Fibroblast of skin of left quadriceps (primary cell): ENCODE measurements around the gene ERC2.

Experiments used
- DNase-seq, 2 experiments: peaks; one replicate each; pipeline ENCODE4 v3.0.0-alpha.2; 2013; ENCODE audit warnings: low read depth in 2 of 2

ERC2 gene

DNA sequence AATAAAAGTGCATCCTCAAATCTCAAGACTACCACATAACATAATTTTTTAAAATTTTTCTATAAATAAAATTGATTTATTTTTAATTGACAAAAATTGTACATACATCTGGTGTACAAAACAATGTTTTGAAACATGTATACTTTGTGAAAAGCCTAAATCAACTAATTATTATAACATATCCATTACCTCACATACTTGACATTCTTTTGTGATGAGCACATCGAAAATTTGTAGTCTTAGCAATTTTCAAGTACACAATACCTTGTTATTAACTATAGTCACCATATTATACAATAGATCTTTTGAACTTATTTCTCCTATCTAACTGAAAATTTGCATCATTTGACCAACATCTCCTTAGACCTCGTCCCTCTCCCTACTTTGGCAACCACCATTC, 973.3 kb downstream of the ERC2 start:
- DNase-seq, result no peak

DNA sequence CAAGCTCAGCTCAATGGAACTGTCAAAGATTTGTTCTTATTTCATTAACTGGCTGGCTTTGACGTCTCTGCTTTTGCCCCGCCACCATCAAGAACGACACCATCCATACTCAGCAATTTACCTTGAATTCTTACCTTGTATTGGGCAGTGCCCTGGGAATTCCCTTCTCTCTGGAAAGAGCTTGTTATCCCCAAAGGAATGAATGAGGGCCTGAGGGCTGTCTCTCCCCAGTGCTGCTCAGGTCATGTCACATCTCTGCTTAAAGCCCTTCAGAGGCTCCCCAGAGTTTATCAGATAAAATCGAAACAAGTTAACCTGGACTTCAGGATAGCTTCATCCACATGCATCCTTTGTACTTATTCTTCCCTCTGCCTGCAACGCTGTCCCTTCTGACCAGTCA, 975.3 kb downstream of the ERC2 start:
- DNase-seq, result no peak

DNA sequence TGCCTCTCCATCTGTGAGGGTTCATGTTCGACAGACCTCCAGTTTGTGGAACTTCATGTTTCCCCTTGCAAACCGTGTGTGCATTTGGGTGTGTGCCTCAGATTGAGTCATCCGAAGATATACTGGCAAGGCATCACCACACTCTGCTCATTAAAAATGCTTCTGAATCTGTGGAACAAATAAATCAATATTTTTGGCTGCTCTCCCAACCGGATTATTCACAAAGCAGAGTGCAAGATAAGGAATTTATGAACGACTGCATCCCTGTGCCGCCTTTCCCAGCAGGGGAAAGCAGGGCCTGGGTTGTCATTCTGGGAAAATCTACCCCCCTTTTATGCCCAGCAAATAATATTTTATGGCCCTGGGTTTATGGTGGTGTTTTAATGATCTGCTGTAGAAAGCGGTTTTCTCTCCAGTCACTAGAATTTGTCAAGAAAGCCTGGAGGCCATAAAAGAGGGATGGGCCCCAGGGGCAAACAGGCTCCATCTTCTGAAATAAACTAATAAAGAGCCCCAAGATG, 976.9 kb downstream of the ERC2 start:
- DNase-seq, result peak; percentile 99

DNA sequence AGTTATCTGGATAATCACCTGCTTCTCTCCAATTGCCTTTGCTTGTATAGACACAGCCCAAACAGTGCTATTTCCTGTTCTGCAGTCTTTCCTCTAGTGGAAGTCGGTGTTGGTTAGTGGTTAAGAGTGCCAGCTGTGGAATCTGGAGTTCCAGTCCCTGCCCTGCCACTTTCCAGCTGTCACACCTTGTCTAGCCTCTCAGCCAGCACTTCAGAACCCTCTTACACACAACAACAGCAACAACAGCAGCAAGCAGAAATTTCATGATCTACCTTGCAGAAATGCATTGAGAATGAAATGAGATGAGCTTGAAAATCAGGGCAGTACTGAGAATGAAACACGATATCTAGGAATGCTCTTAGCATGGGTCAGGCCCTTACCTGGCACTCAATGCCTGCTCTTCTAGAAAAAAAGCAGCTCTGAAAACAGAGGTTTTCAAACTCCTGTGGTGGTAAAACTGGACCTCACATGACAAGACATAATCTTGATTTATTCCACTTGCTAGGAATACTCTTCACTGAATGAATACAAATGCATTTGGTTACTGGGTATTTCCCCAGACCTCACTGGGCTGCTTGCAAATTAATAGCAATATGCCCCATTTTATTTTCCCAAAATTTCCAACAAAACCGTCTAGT, 977.9 kb downstream of the ERC2 start:
- DNase-seq, result no peak

DNA sequence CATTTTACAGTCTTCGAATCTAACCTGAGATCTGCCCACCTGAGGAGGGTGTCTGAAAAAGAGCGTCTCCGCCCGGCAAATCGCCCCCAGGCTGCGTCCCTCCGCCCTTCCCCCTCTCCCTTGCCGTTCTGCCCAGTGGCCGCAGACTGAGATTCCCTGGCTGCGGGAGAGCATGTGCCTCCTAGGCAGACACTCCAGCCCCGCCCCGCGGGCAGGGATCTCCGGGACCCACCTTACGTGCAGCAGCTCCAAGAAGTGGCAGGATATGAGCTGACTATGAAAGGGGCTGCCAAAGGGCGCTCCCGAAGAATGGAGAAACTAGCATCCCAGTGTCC, 978.5 kb downstream of the ERC2 start:
- no peak for DNase-seq

DNA sequence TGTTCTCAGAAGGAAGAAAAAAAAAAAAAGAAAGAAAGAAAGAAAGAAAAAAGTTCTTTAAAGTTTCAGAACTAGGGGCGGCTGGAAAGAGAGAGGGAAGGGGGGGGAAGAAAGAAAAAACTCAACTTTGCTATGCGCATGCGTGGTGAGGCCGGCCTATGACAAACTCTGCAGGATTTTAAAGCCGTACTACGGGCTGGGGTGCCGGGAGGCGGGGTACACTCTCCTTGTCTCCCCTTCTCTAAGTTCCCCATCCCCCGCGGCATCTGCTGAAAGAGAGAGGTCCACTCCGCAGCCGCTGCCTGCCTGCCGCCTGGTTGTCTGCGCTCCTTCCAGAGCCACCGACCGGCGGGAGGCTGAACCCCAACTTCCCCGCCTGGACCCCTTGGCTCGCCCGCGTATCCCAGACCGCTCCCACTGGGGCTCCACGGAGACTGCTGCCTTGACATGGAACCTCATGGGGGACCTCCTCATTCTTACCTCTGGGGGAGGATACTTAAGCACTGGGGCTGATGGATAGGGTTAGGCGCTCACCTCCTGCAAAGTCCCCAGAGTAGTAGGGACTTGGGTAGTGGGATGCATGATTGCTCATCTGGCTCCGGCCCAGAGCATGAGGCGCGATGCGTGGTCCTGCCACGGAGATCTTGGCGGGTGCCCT, 979.7 kb downstream of the ERC2 start:
- DNase-seq, result peak; percentile 85 to 87

DNA sequence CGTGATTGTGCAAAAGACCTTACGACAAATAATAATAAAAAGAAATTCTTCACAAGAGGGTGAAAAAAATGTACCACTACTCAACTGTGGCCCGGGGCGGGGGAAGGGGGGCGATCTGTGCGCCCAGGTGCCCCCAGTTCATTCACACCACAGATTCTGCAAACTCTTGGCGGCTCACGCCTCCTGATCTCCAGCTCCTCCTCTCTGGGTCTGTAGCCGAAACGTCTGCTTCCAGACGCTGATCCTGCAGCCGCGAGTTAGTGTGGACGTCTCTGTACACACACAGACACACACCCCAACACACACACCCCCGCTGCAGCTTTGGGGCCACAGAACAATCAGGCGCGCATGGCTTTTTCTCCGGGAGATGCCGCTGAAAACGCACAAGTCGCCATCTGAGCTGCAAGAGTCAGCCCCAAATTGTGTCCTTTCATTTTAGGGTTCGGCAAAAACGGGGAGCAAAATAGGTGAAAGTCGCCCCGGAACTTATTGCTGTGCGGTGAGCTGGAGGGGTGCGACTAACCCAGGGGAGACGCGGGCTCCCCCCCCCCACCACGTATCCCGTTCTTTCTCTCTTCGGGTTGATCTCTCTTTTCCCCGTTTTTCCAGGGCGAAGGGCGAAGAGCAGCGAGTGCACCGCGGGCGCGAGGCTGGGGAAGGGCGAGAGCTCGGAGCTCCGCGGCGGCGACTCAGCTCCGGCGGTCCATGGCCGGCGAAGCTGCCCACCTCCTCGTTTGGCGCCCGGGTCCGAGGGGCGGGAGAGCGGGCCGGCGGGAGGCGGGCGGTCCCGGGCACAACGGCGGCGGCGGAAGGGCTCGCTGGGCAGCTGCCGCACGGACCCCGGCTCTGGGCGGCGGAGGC, 980.7 kb downstream of the ERC2 start:
- DNase-seq, result no peak

DNA sequence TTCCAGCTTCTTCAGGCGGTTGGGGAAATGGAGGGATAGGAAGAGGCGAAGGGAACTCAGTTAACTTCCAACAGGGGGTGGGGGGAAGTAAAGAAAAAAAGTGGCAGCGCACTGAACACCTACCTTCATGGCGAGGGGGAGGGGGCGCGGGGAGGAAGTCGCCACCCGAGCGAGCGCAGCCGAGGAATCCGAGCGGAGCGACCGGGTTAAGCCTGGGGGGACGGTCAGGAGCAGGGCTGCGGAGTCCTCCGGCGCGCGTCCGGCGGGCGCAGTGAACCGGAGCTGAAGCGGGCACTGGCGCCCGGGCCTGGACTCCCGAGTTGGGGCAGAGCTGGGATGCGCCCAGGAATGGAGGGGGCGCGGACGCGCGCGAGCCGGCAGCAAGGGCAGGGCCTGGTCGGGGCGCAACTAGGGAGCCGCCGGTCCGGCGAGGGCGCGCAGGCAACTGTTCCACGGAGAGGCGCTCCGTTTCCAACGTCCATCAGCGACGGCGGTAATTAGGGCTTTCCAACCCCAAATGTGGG, 981.3 kb downstream of the ERC2 start, which contains the start of gene WNT5A:
Gene WNT5A, minus strand, starts transcription at position 450 of the 524 bp plus-strand sequence. Its CDS starts 321 bp downstream, at position 129.
- DNase-seq, result no peak

DNA sequence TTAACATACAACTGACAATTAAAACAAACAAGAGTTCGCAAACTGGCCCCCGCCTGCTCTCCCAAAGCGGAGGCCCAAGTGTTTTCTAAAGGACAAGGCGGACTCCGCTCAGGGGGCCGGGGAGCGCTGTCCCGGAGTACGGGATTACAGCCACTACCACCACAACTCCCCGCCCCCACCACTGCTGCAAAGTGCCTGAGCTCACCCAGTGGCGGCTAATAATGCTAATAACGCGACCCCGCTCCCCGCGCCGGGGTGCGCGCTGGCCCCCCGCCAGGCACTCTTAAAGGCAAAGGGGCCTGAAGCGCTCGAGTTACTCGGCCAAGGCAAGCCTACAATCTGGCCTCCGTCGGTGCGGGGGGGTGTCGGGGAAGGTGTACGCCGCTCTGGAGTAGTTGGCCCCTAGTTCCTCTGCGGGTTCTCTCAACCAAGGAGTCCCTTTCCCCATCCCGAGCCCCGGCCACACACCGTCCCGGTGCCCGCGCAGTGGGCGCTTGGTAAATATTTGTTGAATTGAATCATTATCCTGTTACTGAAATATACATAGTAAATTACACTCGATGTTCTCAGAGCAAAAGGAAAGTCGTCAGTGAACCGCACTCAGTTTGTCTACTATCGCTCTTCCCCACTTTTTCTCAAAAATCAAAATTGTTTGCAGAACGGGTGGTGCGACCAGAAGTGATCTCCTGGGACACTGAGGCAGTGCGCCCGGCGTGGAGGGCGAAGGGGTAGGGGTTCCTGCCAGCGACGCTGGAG, 982.0 kb downstream of the ERC2 start:
- DNase-seq, result peak; percentile 69 to 75

DNA sequence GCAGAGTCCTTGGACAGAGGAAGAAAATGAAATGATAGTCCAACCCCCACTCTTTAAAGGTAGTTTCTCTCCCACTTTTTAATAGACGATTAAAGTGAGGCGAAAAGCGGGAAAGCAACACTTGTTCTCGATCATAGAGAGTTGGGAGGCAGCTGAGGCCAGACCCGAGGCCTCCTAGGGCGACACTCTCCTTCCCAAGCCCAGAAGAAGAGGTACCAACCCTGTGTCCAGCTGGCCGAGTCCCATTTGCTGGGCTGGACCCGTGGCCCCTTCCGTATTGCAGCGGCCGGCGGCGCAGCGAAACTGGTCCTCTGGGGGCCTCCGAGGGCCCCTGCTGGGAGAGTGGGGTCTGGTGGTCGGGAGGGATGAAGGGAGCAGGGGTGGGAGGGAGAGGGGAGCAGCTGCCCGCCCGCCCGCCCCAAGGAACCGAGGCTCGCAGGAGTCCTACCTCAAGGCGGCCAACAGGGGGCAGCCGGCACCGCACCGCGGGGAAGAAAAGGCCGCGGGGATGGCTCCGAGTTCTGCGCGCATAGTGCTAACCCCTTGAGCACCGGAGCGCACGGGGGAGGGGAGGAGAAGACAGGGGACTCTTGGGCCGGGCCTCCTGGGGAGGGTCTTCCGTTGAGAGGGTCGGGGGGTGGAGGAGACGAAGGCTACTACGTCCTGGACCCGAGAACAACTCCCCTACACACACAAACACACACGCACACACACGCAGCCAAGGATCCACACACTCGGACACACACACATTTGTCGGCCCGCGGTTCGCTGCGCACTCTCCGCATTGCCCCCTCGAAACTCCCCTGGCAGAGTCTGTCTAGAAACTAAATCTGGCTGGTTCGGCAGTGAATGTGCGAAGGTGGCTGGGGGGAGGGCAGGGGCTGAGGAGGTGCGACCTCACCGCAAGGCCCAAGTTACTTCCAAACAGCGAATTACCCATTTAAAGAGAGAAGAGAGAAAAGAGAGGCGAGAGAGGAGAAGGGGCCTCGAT, 983.2 kb downstream of the ERC2 start:
- DNase-seq, result peak; percentile 83

DNA sequence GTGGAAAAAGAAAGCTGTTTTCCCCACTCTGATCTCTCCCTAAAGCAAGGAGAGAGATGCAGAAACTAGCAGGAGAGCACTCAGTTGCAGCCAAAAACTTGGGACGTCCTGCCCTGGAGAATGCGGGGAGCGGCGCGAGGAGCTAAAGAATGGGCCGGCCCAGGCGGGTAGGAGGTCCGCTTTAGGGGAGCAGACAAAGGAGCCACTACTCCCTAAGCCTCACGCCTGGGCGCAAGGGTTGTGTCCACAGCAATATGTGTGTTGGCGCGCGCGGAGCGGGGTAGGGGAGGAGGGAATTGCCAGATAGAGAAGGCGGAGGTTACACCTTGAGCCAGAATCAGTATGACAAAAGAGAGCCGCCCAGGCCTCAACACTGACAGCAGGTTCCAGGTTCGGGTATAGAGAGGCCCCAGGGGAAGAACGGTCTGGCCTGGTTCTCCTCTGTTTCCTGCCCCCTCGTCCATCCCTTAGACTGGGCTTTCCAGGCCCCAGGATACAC, 984.0 kb downstream of the ERC2 start:
- no peak for DNase-seq

DNA sequence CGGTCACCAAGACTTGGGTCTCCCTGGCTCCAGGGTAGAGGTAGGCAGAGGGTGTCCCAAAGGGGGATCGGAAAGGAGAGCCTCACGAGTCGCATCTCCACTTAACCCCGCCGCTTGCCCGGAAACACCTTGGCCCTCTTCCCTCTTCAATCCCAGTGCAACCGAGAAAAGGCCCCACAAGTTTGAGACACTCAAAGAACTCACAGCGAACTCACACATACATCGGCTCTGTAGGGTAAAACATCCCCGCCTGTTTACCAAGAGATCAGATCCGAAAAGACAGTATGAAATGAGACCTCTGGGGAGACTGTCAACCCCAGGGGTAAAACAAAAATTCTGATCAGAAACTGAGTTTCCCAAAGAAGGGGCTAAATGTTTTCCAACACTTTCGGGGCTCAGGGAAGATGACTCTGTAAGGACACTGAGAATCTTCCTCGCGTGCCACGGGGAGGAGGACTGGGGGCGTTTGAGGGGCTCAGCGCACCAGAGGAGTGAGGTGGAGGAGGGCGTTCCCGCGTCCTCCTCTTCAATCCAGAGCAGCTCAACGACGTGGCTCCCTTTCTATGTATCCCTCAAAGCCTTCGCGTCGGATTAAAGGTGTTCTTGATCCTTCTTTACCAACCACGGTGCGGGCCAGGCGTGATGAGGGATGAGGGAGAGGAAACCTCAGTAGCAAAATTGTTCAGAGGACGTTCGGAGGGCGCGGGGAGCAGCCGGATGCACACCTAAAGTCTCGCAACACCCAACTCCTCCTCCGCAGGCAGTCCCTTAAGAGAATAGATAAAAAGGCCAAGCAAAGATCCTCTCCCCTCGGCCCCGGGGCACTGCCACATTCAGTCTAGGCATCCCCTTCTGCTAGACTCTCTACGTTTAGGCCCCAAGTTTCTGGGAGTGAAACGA, 984.8 kb downstream of the ERC2 start:
- DNase-seq, result no peak

DNA sequence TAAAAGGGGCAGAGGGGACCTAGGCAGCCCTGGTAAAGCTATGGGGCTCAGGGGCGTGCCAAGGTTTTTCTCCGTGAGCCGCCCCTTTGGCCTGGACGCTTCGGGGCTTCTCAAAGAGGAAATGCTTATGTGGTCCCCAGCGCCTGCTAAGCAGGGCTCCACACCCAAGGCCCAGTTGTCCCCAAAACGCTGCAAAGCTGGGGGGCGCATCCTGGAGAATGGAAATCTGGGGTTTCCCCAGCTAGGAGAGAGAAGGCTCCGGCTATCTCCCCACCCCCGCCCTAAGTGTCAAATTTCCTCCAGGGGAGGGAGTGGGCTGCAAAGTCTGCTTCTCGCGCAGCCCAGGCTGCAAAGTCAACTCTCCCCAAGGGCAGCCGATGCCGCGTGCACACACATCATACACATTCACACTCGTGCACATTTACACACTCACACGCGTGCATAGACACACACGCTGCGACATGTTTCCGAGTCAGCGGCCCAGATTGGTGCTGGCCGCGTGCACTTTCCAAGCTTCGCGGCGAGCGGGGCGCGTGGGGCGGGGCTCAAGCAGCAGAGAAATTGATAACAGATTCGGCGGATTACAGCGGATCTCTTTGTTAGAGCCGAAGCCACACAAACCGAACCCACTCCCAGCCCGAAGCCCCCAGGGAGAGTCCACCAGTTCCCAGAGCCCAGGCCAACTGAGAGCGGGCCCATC, 985.6 kb downstream of the ERC2 start:
- DNase-seq, result peak; percentile 63 to 65

DNA sequence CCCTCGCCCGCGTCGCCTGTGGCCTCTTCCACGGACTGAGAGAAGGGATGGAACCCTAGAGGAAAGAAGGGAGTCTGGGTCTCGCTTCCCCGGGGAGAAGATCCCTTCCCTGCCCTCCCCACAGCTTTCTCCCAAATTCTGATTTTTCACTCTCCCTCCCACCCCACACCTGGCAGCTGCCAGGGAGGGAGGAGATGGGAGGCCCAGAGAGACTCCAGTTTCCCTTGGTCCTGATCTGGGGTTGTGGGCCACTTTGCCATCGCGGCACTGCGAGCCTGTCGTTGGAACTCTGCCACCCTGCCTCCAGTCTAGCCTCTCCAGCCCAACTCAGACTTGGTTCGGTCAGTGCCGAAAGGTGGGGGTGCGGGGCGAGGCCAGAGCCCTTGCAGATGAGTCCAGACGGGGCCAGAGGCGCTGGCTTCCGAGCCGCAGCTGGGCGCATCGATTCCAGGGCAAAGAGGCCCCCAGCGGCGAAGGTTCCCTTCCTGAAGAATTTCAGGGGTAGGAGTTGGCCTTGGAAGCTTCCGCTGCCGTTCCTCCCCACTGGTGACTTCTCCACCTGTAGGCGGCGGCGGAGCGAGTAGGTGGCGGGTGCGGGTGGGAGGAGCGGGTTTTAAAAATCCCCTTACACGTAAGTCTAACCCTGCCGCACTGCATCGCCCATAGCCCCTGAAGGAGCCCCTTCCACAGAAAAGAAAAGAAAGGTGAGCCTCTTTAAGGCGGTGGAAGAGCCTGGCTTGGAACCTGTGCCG, 986.3 kb downstream of the ERC2 start:
- no peak for DNase-seq

DNA sequence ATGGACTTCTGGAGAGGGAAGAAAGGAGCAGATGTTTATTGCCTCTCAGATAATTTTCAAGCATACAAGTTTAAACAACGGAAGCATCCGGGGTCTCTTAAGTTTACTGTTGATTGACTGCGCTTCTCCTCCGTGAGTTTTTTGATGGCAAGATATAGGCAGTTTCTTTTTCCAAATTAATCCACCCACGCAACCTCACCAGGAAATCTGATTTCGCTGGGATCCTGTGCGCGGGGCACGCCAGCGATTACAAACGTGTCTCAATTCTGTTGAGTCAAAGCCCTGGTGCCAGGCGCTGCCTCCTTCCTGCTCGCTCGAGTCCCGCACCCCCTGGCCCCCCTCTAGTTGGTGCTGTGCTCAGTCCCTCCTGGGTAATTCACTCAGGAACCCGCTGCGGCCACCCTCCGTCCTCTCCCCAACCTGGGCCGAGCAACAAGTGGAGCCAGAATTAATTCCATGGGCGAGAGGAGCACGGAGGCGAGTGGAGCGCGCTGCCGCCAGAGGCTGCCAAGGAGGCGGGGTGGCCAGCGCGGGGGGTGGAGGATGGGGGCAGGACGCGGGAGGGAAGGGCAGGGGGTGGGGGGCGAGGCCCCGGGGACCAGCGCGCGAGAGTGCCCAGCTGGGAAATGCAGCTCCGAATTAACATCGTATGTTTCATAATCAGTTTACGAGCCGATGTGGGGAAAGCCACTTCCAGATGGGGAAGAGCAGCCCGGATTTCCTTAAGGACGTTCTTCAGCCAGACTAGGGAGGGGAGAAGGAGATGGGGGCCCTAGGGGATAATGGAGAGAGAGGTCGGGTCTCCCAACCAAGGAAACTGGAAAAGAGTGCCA, 987.1 kb downstream of the ERC2 start:
- DNase-seq, result peak; percentile 69 to 71
